ENCODE results near the gene FNTB. TPM values are rescaled to one million over a fixed set of nuclear protein-coding genes. Genes with fewer than 3 reads are reported as not detected.

FNTB gene
- total and polyA plus RNA-seq, 2 donors (not counting 3 experiments of a cell fraction or from before 2014, with no cell fraction given) = 21.0 to 21.6 TPM

DNA sequence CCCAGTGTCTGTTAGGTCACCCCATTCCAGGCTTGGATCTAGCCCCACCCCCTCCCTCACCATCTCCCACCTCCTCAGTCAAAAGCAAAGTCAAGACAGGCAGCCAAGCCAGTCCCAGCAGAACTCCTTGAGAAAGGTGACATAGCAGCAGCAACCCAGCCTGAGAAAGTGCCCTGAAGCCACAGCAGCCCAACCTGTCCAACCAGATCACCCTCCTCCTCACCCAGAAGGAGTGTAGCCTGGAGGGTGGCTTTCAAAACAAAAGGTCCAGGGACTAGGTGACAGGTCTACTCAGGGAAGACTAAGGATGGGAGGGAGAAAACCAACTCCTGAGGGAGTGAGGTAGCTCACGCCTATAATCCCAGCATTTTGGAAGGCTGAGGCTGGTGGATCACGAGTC lies 19.7 kb upstream of the FNTB start:
- no peak overlapping the region for H2AFZ ChIP-seq (ENCODE audit: low read depth, low read length)
- no peak overlapping the region for H3K4me2 ChIP-seq (ENCODE audit: insufficient read depth, low read length)
- no peaks in the 10 kb centered on the region for H3K27me3 ChIP-seq (ENCODE audit: control insufficient read depth in 2 of 2, insufficient read depth in 2 of 2, low read length in 2 of 2)
- dilution Hi-C loops (cut with MboI; ENCODE audit: extremely low pct_ligation_motif_present, low sequenced_read_pairs) = no loop called here
- H3K36me3 ChIP-seq (ENCODE audit: control insufficient read depth in 2 of 2, extremely low read depth in 1 of 2, insufficient read depth in 2 of 2, low read length in 2 of 2) = no peaks in the 10 kb centered on the region
- FAIRE-seq = no peak
- TF ChIP-seq GATA2 (IDR thresholded peaks at IDR 0.05; ENCODE audit: insufficient read depth, insufficient read length, low read depth, low read length) = no peak
- no peak for TF ChIP-seq FOS (IDR thresholded peaks at IDR 0.05; ENCODE audit: borderline replicate concordance, insufficient read depth, low read length)
- no peak for TF ChIP-seq MAX (IDR thresholded peaks at IDR 0.05; ENCODE audit: insufficient read depth, insufficient read length)
- TF ChIP-seq, protein P1, sequence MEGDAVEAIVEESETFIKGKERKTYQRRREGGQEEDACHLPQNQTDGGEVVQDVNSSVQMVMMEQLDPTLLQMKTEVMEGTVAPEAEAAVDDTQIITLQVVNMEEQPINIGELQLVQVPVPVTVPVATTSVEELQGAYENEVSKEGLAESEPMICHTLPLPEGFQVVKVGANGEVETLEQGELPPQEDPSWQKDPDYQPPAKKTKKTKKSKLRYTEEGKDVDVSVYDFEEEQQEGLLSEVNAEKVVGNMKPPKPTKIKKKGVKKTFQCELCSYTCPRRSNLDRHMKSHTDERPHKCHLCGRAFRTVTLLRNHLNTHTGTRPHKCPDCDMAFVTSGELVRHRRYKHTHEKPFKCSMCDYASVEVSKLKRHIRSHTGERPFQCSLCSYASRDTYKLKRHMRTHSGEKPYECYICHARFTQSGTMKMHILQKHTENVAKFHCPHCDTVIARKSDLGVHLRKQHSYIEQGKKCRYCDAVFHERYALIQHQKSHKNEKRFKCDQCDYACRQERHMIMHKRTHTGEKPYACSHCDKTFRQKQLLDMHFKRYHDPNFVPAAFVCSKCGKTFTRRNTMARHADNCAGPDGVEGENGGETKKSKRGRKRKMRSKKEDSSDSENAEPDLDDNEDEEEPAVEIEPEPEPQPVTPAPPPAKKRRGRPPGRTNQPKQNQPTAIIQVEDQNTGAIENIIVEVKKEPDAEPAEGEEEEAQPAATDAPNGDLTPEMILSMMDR (IDR thresholded peaks at IDR 0.05; ENCODE audit: extremely low read depth in 1 of 2, insufficient read depth in 1 of 2, low read depth in 1 of 2, low read length in 2 of 2) = no peak
- no peak for TF ChIP-seq POLR2AphosphoS5 (IDR thresholded peaks at IDR 0.05; ENCODE audit: insufficient read depth, low read depth, low read length)
- no peak for TF ChIP-seq EZH2 (IDR thresholded peaks at IDR 0.05; ENCODE audit: borderline replicate concordance, low read depth, low read length, severe bottlenecking)
- TF ChIP-seq JUN (IDR thresholded peaks at IDR 0.05; ENCODE audit: borderline replicate concordance, insufficient read depth, insufficient read length, low read depth) = no peak
- no peak for TF ChIP-seq POLR2A (IDR thresholded peaks at IDR 0.05; ENCODE audit: low read depth, low read length)
- no peaks in the 10 kb centered on the region for H3K9me3 ChIP-seq (replicated peaks; ENCODE audit: control insufficient read depth, insufficient read depth, low read length)
- no peak for DNase-seq (ENCODE audit: low read depth, low spot score)
- H4K20me1 ChIP-seq (replicated peaks; ENCODE audit: control insufficient read depth, extremely low read depth, insufficient read depth, low read length) = no peaks in the 10 kb centered on the region
- no peak overlapping the region for H3K9ac ChIP-seq (replicated peaks; ENCODE audit: extremely low read depth, insufficient read depth, low read length)
- no peaks in the 10 kb centered on the region for H3K79me2 ChIP-seq (ENCODE audit: control insufficient read depth, insufficient read depth, low read length)
- CTCF ChIA-PET = no interaction called here
- intact Hi-C loops (cut with micrococcal nuclease) = no loop called here
- no TSS peak for BruUV-seq (replicated peaks)
- H3K9me1 ChIP-seq (replicated peaks; ENCODE audit: control insufficient read depth, extremely low read depth, insufficient read depth, low read length) = no peaks in the 10 kb centered on the region
- H3K4me3 ChIP-seq (replicated peaks in 1 of 3; ENCODE audit: insufficient read depth in 1 of 3, low read depth in 1 of 3, low read length in 3 of 3) = no peak overlapping the region
- POLR2A ChIA-PET = no interaction called here
- H3K27ac ChIP-seq (ENCODE audit: insufficient read depth, low read depth, low read length) = no peak overlapping the region
- peaks cover 14% of the 10 kb centered on the region for H3K4me1 ChIP-seq (ENCODE audit: control insufficient read depth, extremely low read depth, insufficient read depth, low read length)

Measured in endothelial cell of umbilical vein (primary cell).